ENCODE data around the gene BMPR1A. TPM values are rescaled to one million over a fixed set of nuclear protein-coding genes. Genes with fewer than 3 reads are reported as not detected.
A peak's percentile ranks its signal among the peaks of the same experiment; 100 is the strongest.

Gene BMPR1A
- total and polyA plus RNA-seq, 10 of the 15 experiments (the other 5 are each of a cell fraction or from before 2014, with no cell fraction given) = 2.3 to 22.7 (median 13.1) TPM

DNA sequence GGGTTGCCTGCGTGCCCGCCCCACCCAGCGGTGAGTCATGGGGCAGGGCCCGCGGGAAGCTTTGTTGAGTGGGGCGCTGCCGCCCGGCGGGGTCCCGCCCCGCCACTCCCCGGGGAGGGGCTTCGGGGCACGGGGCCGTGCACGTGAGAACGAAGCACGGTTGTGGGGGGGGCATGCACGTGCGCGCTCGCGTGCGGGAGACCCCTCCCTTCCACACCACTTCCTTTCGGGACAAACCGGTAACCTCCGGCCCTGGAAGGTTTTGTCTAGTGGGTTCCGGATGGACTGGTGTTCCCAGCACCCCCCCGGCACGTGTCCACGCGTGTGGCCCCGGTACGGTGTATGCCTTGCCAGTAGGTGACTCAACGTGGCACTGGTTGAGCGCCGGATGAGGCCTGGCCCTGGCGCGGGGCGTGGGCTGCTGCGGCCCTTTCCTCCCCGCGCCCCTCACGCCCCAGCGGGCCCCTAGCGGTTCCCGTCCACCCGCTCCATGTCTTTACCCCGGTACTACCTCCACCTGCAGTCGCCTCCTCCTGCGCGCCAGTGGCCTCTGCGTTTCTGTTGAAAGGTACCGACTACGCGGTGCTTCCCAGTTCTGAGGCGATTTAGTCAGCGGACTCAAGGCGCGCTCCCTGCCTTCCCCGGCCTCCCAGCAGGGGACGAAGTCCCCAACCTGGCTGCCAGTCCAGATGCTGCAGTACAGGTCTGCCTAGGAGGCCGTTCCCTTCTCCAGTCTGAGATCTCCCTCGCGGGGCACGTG lies 215.0 kb downstream of the BMPR1A start:
- CTCF ChIA-PET = interaction anchor here (0.6 to 1.6 kb wide), 6 partner anchors 9 to 122 kb away, joined by 3 to 6 read pairs (median 4); no protein-coding TSS in a partner anchor
- H3K4me3 ChIP-seq = peak overlapping the region; percentile 96
- H3K4me2 ChIP-seq (ENCODE audit: control insufficient read depth, insufficient read depth) = peak overlapping the region; percentile 100
- no peaks in the 10 kb centered on the region for H3K9me3 ChIP-seq (replicated peaks; ENCODE audit: control insufficient read depth, insufficient read depth, low read length)
- peak; percentile 55 for DNase-seq (ENCODE audit: low read depth, low spot score)
- POLR2A ChIA-PET = interaction anchor here (0.6 to 1.9 kb wide), 6 partner anchors 11 to 260 kb away, joined by 3 to 9 read pairs (median 3); partner anchors contain the start of genes GLUD1 and SHLD2
- in situ Hi-C loops (cut with MboI) = no loop called here
- peak overlapping the region; percentile 2; the same call in 1 of the 2 replicates for H3K27ac ChIP-seq (ENCODE audit: control insufficient read depth, insufficient read depth)
- peak overlapping the region; percentile 87 for H2AFZ ChIP-seq (ENCODE audit: control insufficient read depth, low read depth, low read length)
- peak; percentile 88 for ATAC-seq
- H4K20me1 ChIP-seq (ENCODE audit: control insufficient read depth, insufficient read depth) = no peaks in the 10 kb centered on the region
- H3K4me1 ChIP-seq (ENCODE audit: control insufficient read depth, insufficient read depth, low read length) = peaks cover 34% of the 10 kb centered on the region
- SMC1A ChIA-PET (ENCODE audit: uncharacterized antibody, unreplicated experiment) = interaction anchor here (0.8 to 0.9 kb wide), 2 partner anchors 106 to 124 kb away, joined by 3 read pairs; no protein-coding TSS in a partner anchor
- H3K36me3 ChIP-seq (ENCODE audit: control insufficient read depth in 2 of 2, insufficient read depth in 2 of 2, low read length in 1 of 2) = no peaks in the 10 kb centered on the region
- no TSS peak for BruUV-seq (replicated peaks)
- no peaks in the 10 kb centered on the region for H3K79me2 ChIP-seq (ENCODE audit: control insufficient read depth, insufficient read depth, low read length)
- RAD21 ChIA-PET (ENCODE audit: unreplicated experiment) = interaction anchor here (0.8 to 1.9 kb wide), 5 partner anchors 11 to 122 kb away, joined by 3 to 6 read pairs (median 4); no protein-coding TSS in a partner anchor
- intact Hi-C loops (cut with micrococcal nuclease; ENCODE audit: unreplicated experiment) = no loop called here
- peaks cover 0 to 2% of the 10 kb centered on the region in 2 experiments; a peak in 1 of 4 replicates for H3K27me3 ChIP-seq (replicated peaks in 1 of 2; ENCODE audit: control insufficient read depth in 2 of 2, insufficient read depth in 2 of 2, low read length in 1 of 2)
- FAIRE-seq = no peak
- 14% methylated on average over 54 of the region's 66 CpGs for WGBS (ENCODE audit: insufficient coverage, insufficient replicate concordance, low lambda C conversion rate, missing lambda C conversion rate)
- H3K9ac ChIP-seq (ENCODE audit: control insufficient read depth, insufficient read depth, low read length) = peak overlapping the region; percentile 84
- TF ChIP-seq EGR1 (IDR thresholded peaks at IDR 0.05; ENCODE audit: borderline replicate concordance in 1 of 2, low read depth in 2 of 2, low read length in 2 of 2) (0 out of 3 replicates have a peak, but pooled peaks of 1 of the 2 experiments have one; percentile 5), IKZF1 (conservative IDR thresholded peaks at IDR 0.05) (peak; percentile 73), MEF2B (IDR thresholded peaks at IDR 0.05; ENCODE audit: partially characterized antibody, poor library complexity, severe bottlenecking) (peak; percentile 99), TCF12 (IDR thresholded peaks at IDR 0.05; ENCODE audit: low read depth, low read length) (0 out of 2 replicates have a peak, but pooled peaks have one; percentile 5), MXI1 (IDR thresholded peaks at IDR 0.05; ENCODE audit: low read depth, low read length) (peak; percentile 77), SREBF2 (IDR thresholded peaks at IDR 0.05; ENCODE audit: low read length) (no peak), LARP7 (IDR thresholded peaks at IDR 0.05) (0 out of 2 replicates have a peak, but pooled peaks have one; percentile 39), POLR2A (IDR thresholded peaks at IDR 0.05; ENCODE audit: low read depth, low read length) (peak; percentile 63; the same call in 1 of the 2 replicates), SMARCA5 (IDR thresholded peaks at IDR 0.05) (peak; percentile 51; the same call in 1 of the 2 replicates)
- TF ChIP-seq, protein P1, sequence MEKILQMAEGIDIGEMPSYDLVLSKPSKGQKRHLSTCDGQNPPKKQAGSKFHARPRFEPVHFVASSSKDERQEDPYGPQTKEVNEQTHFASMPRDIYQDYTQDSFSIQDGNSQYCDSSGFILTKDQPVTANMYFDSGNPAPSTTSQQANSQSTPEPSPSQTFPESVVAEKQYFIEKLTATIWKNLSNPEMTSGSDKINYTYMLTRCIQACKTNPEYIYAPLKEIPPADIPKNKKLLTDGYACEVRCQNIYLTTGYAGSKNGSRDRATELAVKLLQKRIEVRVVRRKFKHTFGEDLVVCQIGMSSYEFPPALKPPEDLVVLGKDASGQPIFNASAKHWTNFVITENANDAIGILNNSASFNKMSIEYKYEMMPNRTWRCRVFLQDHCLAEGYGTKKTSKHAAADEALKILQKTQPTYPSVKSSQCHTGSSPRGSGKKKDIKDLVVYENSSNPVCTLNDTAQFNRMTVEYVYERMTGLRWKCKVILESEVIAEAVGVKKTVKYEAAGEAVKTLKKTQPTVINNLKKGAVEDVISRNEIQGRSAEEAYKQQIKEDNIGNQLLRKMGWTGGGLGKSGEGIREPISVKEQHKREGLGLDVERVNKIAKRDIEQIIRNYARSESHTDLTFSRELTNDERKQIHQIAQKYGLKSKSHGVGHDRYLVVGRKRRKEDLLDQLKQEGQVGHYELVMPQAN (conservative IDR thresholded peaks at IDR 0.05) = peak; percentile 58
- TF ChIP-seq, protein P2, sequence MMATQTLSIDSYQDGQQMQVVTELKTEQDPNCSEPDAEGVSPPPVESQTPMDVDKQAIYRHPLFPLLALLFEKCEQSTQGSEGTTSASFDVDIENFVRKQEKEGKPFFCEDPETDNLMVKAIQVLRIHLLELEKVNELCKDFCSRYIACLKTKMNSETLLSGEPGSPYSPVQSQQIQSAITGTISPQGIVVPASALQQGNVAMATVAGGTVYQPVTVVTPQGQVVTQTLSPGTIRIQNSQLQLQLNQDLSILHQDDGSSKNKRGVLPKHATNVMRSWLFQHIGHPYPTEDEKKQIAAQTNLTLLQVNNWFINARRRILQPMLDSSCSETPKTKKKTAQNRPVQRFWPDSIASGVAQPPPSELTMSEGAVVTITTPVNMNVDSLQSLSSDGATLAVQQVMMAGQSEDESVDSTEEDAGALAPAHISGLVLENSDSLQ (IDR thresholded peaks at IDR 0.05) = peak; percentile 14; the same call in 1 of the 2 replicates
- TF ChIP-seq, protein P3, sequence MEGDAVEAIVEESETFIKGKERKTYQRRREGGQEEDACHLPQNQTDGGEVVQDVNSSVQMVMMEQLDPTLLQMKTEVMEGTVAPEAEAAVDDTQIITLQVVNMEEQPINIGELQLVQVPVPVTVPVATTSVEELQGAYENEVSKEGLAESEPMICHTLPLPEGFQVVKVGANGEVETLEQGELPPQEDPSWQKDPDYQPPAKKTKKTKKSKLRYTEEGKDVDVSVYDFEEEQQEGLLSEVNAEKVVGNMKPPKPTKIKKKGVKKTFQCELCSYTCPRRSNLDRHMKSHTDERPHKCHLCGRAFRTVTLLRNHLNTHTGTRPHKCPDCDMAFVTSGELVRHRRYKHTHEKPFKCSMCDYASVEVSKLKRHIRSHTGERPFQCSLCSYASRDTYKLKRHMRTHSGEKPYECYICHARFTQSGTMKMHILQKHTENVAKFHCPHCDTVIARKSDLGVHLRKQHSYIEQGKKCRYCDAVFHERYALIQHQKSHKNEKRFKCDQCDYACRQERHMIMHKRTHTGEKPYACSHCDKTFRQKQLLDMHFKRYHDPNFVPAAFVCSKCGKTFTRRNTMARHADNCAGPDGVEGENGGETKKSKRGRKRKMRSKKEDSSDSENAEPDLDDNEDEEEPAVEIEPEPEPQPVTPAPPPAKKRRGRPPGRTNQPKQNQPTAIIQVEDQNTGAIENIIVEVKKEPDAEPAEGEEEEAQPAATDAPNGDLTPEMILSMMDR (IDR thresholded peaks at IDR 0.05 in 2 of 3, conservative IDR thresholded peaks at IDR 0.05 in 1 of 3; ENCODE audit: control insufficient read depth in 2 of 3, extremely low read depth in 1 of 3, insufficient read depth in 1 of 3, low read depth in 3 of 3, low read length in 3 of 3) = 0 out of 6 replicates have a peak, but pooled peaks of 1 of the 3 experiments have one; percentile 12
- TF ChIP-seq, protein P4, sequence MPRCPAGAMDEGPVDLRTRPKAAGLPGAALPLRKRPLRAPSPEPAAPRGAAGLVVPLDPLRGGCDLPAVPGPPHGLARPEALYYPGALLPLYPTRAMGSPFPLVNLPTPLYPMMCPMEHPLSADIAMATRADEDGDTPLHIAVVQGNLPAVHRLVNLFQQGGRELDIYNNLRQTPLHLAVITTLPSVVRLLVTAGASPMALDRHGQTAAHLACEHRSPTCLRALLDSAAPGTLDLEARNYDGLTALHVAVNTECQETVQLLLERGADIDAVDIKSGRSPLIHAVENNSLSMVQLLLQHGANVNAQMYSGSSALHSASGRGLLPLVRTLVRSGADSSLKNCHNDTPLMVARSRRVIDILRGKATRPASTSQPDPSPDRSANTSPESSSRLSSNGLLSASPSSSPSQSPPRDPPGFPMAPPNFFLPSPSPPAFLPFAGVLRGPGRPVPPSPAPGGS (IDR thresholded peaks at IDR 0.05; ENCODE audit: borderline replicate concordance, insufficient read depth, low read depth, low read length, poor library complexity, severe bottlenecking) = no peak
- TF ChIP-seq, protein P5, sequence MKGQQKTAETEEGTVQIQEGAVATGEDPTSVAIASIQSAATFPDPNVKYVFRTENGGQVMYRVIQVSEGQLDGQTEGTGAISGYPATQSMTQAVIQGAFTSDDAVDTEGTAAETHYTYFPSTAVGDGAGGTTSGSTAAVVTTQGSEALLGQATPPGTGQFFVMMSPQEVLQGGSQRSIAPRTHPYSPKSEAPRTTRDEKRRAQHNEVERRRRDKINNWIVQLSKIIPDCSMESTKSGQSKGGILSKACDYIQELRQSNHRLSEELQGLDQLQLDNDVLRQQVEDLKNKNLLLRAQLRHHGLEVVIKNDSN (IDR thresholded peaks at IDR 0.05; ENCODE audit: borderline replicate concordance, extremely low read length, insufficient read depth, low read depth, low read length) = peak; percentile 64

All from GM12878 (cell line).